ENCODE results near the gene GLI1.

- TF ChIP-seq EZH2phosphoT487 (IDR thresholded peaks at IDR 0.05; ENCODE audit: low read depth), result no peak
- TF ChIP-seq, protein P1, sequence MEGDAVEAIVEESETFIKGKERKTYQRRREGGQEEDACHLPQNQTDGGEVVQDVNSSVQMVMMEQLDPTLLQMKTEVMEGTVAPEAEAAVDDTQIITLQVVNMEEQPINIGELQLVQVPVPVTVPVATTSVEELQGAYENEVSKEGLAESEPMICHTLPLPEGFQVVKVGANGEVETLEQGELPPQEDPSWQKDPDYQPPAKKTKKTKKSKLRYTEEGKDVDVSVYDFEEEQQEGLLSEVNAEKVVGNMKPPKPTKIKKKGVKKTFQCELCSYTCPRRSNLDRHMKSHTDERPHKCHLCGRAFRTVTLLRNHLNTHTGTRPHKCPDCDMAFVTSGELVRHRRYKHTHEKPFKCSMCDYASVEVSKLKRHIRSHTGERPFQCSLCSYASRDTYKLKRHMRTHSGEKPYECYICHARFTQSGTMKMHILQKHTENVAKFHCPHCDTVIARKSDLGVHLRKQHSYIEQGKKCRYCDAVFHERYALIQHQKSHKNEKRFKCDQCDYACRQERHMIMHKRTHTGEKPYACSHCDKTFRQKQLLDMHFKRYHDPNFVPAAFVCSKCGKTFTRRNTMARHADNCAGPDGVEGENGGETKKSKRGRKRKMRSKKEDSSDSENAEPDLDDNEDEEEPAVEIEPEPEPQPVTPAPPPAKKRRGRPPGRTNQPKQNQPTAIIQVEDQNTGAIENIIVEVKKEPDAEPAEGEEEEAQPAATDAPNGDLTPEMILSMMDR (IDR thresholded peaks at IDR 0.05; ENCODE audit: low read depth, low read length), result no peak
Observed at GRCh38 chr12:57472391-57472790, 12.8 kb downstream of the GLI1 start.
